Motor neuron (in vitro differentiated cells): ENCODE results near the gene JAKMIP2. TPM values are rescaled to one million over a fixed set of nuclear protein-coding genes. Genes with fewer than 3 reads are reported as not detected.
A peak's percentile ranks its signal among the peaks of the same experiment; 100 is the strongest.
"Not testable (repeated sequence)": the region's sequence is repeated elsewhere in the genome, so short reads cannot be mapped to it uniquely, and the experiment has no call there.

Experiments
- ATAC-seq, 8 experiments: fragments of 200-7000 bp; cut with Tn5 transposase; replicated peaks in 6 of 8; 2 replicates each; pipeline ENCODE4 v1.8.0; 2021; ENCODE audit warnings: mild to moderate bottlenecking in 8 of 8, moderate library complexity in 8 of 8
- H3K27ac ChIP-seq, 2 donors: fragments of 250-450 bp; sonication (Bioruptor Pico); 2 replicates each; pipeline ENCODE4 v1.9.0; 2021; ENCODE audit warnings: antibody characterized with exemption in 2 of 2, mild to moderate bottlenecking in 2 of 2, moderate library complexity in 1 of 2
- H3K4me1 ChIP-seq, 2 donors: fragments of 250-450 bp; sonication (Bioruptor Pico); replicated peaks in 1 of 2; 2 replicates each; pipeline ENCODE4 v1.6.1; 2021; ENCODE audit warnings: antibody characterized with exemption in 2 of 2, mild to moderate bottlenecking in 2 of 2, moderate library complexity in 1 of 2
- H3K4me3 ChIP-seq, 5 donors: fragments of 250-450 bp; sonication (Bioruptor Pico); 2 replicates each; pipeline ENCODE4 v1.9.0; 2021; ENCODE audit warnings: antibody characterized with exemption in 5 of 5, mild to moderate bottlenecking in 5 of 5, moderate library complexity in 4 of 5
- WGBS, 10 experiments: fragments of 450-650 bp; shearing (Covaris generic); methylation state at CpG; one replicate each; pipeline ENCODE4 v1.0.0; 2022; 5-methylcytosine and 5-hydroxymethylcytosine counted together
- in situ Hi-C, 9 experiments: fragments of 400-800 bp; cut with MboI; loops; one replicate each; pipeline ENCODE4 v1.15.0; 2021; ENCODE audit warnings: low sequenced_read_pairs in 9 of 9, low pct_unique_long_range_greater_than_20kb in 2 of 9; ENCODE audit not compliant: unreplicated experiment in 9 of 9
- total RNA-seq, 8 experiments: library from RNA; unstranded; fragments of 300-600 nt; gene quantifications; 2 replicates each; pipeline versions ENCODE4 v1.2.3 to v1.2.4, GENCODE V29; 2022

The JAKMIP2 gene
- total RNA-seq, 8 experiments from 2014 or later = 0.36 to 43.3 (median 32.7) TPM

DNA sequence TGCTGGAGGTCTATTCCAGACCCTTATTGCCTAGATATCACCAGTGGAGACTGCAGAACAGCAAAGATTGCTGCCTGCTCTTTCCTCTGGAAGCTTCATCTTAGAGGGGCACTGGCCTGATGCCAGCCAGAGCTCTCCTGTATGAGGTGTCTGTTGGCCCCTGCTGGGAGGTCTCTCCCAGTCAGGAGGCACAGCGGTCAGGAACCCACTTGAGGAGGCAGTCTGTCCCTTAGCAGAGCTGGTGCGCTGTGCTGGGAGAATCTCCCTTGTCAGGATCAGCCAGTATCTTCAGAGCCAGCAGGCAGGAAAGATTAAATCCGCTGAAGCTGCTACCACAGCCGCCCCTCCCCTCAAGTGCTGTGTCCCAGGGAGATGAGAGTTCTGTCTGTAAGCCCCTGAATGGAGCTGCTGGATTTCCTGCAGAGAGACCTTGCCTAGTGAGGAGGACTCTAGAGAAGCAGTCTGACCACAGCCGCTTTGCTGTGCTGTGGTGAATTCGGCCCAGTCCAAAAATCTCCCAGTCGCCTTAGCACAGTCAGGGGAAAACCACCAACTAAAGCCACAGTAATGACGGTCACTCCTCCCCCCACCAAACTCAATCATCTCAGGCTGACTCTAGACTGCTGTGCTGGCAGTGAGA is 124.1 kb downstream of the JAKMIP2 start:
- in situ Hi-C loops = no loop called here
- ATAC-seq = no peak
- Histone ChIP-seq H3K4me1 (no peaks in the 10 kb centered on the region), H3K4me3 (no peak overlapping the region), H3K27ac (no peak overlapping the region)
- WGBS, 10 experiments = 33 to 100% (median 96%) methylated on average over 2 to 5 of the region's 8 CpGs; no CpG with 5 or more reads in 6 of the 10 experiments

DNA sequence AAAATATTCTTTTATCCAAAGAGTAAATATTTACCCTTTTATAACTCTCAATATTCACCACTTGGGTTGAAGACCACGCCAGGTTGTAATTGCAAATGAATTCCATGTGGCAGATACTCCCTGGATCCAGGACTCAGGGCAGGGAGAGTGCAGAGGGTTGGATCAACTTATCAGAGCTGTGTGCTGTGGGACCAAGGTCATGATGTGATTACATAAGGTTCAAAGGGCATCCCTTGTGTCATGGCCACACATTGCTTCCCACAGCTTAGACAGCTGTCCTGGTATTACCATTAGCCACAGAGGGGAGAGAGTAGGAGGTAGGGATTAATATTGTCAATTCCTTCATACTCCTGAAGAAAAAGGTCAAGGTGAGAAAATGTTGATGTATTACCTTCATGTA is 133.9 kb downstream of the JAKMIP2 start:
- in situ Hi-C loops = loop anchor here in 5 of 9 experiments (25.0 kb wide), 1 partner anchor 164 kb away; no protein-coding TSS in a partner anchor
- Histone ChIP-seq H3K4me1 (no peaks in the 10 kb centered on the region), H3K4me3 (no peak overlapping the region), H3K27ac (no peak overlapping the region)
- 0 to 100% (median 100%) methylated on average over 1 of the region's 1 CpG; no CpG with 5 or more reads in 3 of the 10 experiments for WGBS, 10 experiments
- no peak for ATAC-seq

DNA sequence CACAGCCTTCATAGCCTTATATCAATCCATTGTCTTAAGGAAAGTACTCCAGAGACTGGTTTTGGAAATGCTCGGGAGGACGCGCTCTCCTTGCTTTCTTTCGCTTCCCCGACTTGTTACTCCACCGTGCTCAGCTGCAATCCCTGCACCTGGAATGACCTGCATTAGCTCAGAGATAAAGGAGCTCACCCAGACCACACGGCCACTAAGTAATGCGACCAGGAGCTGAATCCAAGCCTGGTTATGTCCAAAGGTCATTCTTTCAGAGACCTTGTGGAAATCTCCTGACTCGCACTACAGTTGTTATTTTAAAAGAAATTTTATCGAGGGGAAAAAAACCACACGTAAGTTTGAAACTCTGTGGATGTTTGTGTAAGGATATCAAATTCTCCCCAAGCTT is 137.3 kb downstream of the JAKMIP2 start:
- Histone ChIP-seq H3K27ac (no peak overlapping the region), H3K4me1 (no peaks in the 10 kb centered on the region), H3K4me3 (no peak overlapping the region)
- WGBS, 10 experiments = 40 to 100% (median 92%) methylated on average over 1 to 11 of the region's 11 CpGs; no CpG with 5 or more reads in 1 of the 10 experiments
- no peak for ATAC-seq
- in situ Hi-C loops = loop anchor here in 5 of 9 experiments (25.0 kb wide), 1 partner anchor 167 kb away; no protein-coding TSS in a partner anchor

DNA sequence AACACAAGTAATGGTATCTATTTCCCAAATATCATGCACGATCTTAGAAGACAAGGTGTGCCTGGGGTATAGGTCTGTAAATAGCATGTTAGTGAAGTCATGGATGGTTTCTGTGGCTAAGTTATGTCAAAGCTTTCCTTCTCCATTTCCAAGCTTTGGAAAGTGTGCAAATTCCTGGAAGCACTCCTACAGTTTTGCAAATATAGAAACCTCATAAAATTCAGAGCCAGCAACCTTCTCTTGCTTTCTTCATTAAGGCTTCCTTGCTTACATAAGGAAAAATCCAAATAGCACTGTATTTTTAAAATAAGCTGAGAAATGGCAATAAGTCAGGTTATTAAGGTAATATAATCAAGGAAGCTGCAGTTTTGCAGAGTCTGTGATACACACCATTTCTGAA is 138.1 kb downstream of the JAKMIP2 start:
- Histone ChIP-seq H3K4me1 (no peaks in the 10 kb centered on the region), H3K4me3 (no peak overlapping the region), H3K27ac (no peak overlapping the region)
- in situ Hi-C loops = loop anchor here in 5 of 9 experiments (25.0 kb wide), 1 partner anchor 168 kb away; no protein-coding TSS in a partner anchor
- ATAC-seq = no peak
- WGBS, 10 experiments = 58 to 100% (median 88%) methylated on average over 1 of the region's 1 CpG; no CpG with 5 or more reads in 4 of the 10 experiments

DNA sequence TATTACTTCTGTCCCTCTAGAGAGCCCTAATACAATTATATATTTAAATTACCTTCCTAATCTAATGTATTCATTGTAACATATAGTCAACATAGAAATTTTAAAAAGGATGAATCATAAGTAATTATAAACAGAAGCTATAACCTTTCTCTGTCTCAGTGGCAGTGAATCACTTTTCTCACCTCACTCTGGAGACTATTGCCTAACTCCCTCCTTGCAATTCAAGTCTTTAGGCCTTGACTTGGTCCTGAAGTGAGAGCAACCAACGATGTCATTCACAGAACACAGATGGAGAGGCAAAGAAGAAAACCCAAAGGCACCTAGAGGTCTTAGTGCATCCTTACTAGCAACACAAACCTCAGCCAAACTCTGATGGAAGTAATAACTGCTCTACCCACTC is 139.4 kb downstream of the JAKMIP2 start:
- WGBS, 10 experiments = 0 to 100% (median 86%) methylated on average over 1 of the region's 1 CpG; no CpG with 5 or more reads in 3 of the 10 experiments
- in situ Hi-C loops = loop anchor here in 5 of 9 experiments (25.0 kb wide), 1 partner anchor 169 kb away; no protein-coding TSS in a partner anchor
- Histone ChIP-seq H3K4me3 (no peak overlapping the region), H3K4me1 (no peaks in the 10 kb centered on the region), H3K27ac (no peak overlapping the region)
- no peak for ATAC-seq

DNA sequence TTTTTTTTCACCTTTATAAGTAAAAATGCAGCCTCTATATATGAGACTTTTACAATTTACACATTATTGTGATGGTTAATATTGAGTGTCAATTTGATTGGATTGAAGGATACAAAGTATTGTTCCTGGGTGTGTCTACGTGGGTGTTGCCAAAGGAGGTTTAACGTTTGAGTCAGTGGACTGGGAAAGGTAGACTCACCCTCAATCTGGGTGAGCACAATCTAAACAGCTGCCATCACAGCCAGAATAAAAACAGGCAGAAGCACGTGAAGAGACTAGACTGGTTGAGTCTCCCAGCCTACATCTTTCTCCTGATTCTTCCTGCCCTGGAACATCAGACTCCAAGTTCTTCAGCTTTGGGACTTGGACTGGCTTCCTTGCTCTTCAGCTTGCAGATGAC is 139.9 kb downstream of the JAKMIP2 start:
- Histone ChIP-seq H3K4me1 (no peaks in the 10 kb centered on the region), H3K27ac (no peak overlapping the region), H3K4me3 (no peak overlapping the region)
- in situ Hi-C loops = loop anchor here in 5 of 9 experiments (25.0 kb wide), 1 partner anchor 170 kb away; no protein-coding TSS in a partner anchor
- no peak for ATAC-seq
- 0 to 100% (median 56%) methylated on average over 1 to 3 of the region's 3 CpGs; no CpG with 5 or more reads in 2 of the 10 experiments for WGBS, 10 experiments

DNA sequence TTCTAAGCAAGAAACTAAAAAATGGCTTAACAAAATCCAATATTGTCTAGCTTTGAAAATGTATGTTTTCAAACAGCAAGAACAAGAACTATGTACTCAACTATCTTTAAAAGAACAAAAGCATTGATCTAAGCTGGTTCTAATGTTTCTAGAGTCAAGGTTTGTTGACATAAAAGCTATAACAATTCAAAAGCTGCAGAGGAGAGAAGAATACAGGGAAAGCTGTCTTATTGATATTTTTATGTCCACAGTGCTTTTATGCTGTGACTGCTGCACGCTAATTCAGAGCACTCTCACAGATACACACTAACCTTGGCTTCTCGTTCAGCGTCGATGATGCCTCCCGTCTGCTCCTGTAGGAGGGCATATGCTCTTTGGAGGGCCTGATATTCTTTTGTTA is 143.2 kb downstream of the JAKMIP2 start:
- no peak for ATAC-seq
- WGBS, 10 experiments = 22 to 100% (median 87%) methylated on average over 1 to 5 of the region's 5 CpGs; no CpG with 5 or more reads in 2 of the 10 experiments
- Histone ChIP-seq H3K4me1 (no peaks in the 10 kb centered on the region), H3K4me3 (no peak overlapping the region), H3K27ac (no peak overlapping the region)
- in situ Hi-C loops = loop anchor here in 5 of 9 experiments (25.0 kb wide), 1 partner anchor 173 kb away; no protein-coding TSS in a partner anchor

DNA sequence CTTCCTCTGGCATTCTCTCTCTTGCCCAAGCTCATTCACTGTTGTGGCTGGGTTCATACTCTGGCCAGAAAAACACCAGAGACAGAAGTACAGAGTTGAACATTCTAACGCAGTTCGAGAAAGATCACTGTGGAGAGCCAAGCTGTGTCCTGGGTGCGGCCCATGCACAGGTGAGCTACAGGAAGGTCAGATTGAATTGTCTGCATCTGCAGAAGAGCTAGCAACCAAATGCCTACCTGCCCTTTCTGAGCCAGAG is 145.9 kb downstream of the JAKMIP2 start:
- WGBS, 10 experiments = 70 to 100% (median 96%) methylated on average over 1 to 3 of the region's 3 CpGs; no CpG with 5 or more reads in 5 of the 10 experiments
- in situ Hi-C loops = loop anchor here in 5 of 9 experiments (25.0 kb wide), 1 partner anchor 176 kb away; no protein-coding TSS in a partner anchor
- Histone ChIP-seq H3K4me3 (no peak overlapping the region), H3K27ac (no peak overlapping the region), H3K4me1 (no peaks in the 10 kb centered on the region)
- ATAC-seq = no peak

DNA sequence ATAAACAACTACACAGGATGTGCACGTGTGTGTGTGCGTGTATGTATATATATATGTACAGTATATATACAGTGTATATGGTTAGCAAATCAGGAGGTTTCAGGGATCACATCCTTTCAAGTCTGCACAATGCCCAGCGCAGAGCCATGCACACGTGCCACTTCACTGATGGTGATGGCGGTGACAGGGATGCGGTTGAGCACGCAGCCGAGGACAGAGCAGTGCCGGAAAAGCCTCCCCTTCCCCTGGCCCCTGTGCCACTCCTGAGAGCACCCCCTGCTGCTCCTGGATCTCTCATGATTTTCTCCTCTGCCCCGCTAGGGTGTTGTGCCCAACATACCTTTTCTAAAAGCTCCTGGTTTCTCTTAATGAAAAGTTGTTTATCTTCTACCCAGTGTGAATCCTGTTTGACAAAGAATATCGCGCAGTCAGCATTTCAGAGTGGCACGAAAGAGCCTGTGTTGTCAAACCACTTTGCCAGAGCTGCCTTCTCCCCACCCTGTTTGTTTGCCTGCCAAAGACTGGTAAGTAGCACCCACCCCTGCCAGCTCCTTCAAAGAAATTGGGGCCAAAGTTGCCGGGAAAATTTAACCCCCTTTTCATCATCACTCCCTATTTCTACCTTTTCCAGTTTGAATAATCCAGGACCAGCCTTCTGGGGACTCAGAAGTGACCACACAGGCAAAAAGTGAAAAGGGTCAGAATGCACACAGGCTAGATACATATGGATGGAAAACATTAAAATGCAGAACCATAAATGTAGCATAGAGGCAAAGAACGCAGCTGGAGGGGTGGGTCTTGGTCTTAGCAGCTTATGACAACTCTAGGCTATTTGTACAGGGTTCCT is 146.4 kb downstream of the JAKMIP2 start:
- ATAC-seq = peak in 1 of 8 experiments; percentile 96
- Histone ChIP-seq H3K4me3 (no peak overlapping the region), H3K27ac (no peak overlapping the region), H3K4me1 (no peaks in the 10 kb centered on the region)
- WGBS, 10 experiments = 10 to 100% (median 90%) methylated on average over 1 to 6 of the region's 15 CpGs; no CpG with 5 or more reads in 1 of the 10 experiments
- in situ Hi-C loops = loop anchor here in 5 of 9 experiments (25.0 kb wide), 1 partner anchor 176 kb away; no protein-coding TSS in a partner anchor

DNA sequence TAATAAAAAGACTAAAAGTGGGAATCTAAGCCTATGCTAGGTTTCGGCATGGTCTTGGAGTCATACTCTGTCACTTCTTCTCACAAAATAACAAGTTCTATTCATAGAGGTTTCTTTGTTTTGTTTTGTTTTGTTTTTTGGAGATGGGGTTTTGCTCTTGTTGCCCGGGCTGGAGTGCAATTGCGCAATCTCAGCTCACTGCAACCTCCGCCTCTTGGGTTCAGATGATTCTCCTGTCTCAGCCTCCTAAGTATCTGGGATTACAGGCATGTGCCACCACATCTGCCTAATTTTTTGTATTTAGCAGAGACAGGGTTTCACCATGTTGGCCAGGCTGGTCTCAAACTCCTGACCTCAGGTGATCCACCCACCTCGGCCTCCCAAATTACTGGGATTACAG is 147.1 kb downstream of the JAKMIP2 start:
- in situ Hi-C loops = loop anchor here in 5 of 9 experiments (25.0 kb wide), 1 partner anchor 177 kb away; no protein-coding TSS in a partner anchor
- H3K4me1 ChIP-seq, ATAC-seq, H3K4me3 ChIP-seq, H3K27ac ChIP-seq: not testable (repeated sequence)
- 30 to 100% (median 88%) methylated on average over 1 to 4 of the region's 5 CpGs for WGBS, 10 experiments

DNA sequence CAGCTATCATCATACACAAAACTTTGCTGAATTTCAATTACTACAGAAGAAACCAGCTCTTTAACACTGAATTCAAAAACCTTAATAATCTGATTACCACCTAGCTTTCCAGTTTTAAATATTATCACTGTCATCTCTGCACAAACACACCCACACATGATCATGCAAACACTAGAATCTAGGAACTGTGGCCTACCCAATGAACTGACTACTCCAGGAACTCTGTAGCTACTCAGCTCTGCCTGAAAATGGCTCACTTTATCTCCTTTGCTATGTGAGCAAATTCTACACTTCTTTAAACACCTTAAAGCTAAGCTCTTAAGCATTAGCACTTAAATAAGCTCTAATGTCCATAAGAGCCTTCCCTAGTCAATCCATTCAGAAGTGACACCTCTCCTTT is 149.4 kb downstream of the JAKMIP2 start:
- in situ Hi-C loops = loop anchor here in 5 of 9 experiments (25.0 kb wide), 1 partner anchor 179 kb away; no protein-coding TSS in a partner anchor
- no peak overlapping the region for H3K27ac ChIP-seq
- no peak for ATAC-seq
- H3K4me1 ChIP-seq = no peaks in the 10 kb centered on the region
- no peak overlapping the region for H3K4me3 ChIP-seq

DNA sequence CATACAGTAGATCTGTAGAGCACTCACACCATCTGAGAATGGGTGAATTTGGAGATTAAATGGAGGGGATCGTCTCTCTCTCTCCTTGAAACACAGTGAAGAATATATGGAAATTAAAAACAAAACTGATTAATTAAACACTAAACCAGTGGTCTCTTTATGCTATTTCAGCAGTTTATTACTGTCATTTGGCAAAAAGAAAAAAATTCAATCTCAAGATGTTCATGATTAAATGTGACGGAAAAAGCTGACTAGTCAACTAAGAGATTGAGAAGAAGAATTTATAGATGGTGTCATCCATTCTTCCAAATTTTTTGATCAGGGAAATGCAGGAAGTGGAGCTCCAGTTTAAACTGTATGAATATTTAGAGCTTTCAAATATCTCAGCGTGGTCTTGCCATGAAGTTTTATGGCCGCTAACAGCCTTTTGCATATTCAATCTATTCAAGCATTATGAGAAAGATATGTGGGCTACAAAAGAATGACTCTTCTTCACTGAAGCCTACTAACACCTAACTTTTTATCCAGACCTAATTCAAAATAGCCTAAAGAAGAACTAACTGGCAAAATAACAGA is 151.0 kb downstream of the JAKMIP2 start:
- in situ Hi-C loops = loop anchor here in 5 of 9 experiments (25.0 kb wide), 1 partner anchor 181 kb away; no protein-coding TSS in a partner anchor
- H3K4me1 ChIP-seq = no peaks in the 10 kb centered on the region
- H3K27ac ChIP-seq = no peak overlapping the region
- H3K4me3 ChIP-seq = no peak overlapping the region
- peak in 1 of 8 experiments; percentile 64 for ATAC-seq
- 28 to 100% (median 87%) methylated on average over 2 to 4 of the region's 4 CpGs; no CpG with 5 or more reads in 1 of the 10 experiments for WGBS, 10 experiments
